KMS-11 (cell line): ENCODE measurements around the gene CELF4.

Source experiments
- H2AFZ ChIP-seq: fragments of 200-600 bp; sonication (generic); 2 replicates; pipeline ENCODE4 v1.6.1; 2016; ENCODE audit warnings: antibody characterized with exemption, mixed run types, low read depth
- H3K27ac ChIP-seq: fragments of 200-600 bp; sonication (generic); 2 replicates; pipeline ENCODE4 v1.6.1; 2016; ENCODE audit warnings: mild to moderate bottlenecking, mixed run types
- H3K27me3 ChIP-seq: fragments of 200-600 bp; sonication (generic); 2 replicates; pipeline ENCODE4 v1.6.1; 2017; ENCODE audit warnings: mild to moderate bottlenecking, low read depth, mixed run types, moderate library complexity; ENCODE audit not compliant: insufficient read depth
- H3K36me3 ChIP-seq: fragments of 200-600 bp; sonication (generic); 2 replicates; pipeline ENCODE4 v1.6.1; 2017; ENCODE audit warnings: mild to moderate bottlenecking, mixed run types; ENCODE audit not compliant: insufficient read depth
- H3K4me1 ChIP-seq: fragments of 200-600 bp; sonication (generic); 2 replicates; pipeline ENCODE4 v1.6.1; 2016; ENCODE audit warnings: mild to moderate bottlenecking, low read depth, mixed run types; ENCODE audit not compliant: poor library complexity, severe bottlenecking
- H3K4me2 ChIP-seq: fragments of 200-600 bp; sonication (generic); 2 replicates; pipeline ENCODE4 v1.7.0; 2016; ENCODE audit warnings: mild to moderate bottlenecking, mixed run types
- H3K4me3 ChIP-seq: fragments of 200-600 bp; sonication (generic); IDR thresholded peaks from 2 replicates; pipeline ENCODE4 v1.6.1; 2017; ENCODE audit warnings: low read depth, low read length, mixed read lengths; ENCODE audit not compliant: insufficient read depth
- H3K79me2 ChIP-seq: fragments of 200-600 bp; sonication (generic); 2 replicates; pipeline ENCODE4 v1.6.1; 2016; ENCODE audit warnings: low read depth, mixed run types; ENCODE audit not compliant: insufficient read depth
- H3K9ac ChIP-seq: fragments of 200-600 bp; sonication (generic); 2 replicates; pipeline ENCODE4 v1.6.1; 2016; ENCODE audit warnings: mild to moderate bottlenecking, mixed run types
- H4K20me1 ChIP-seq: fragments of 200-600 bp; sonication (generic); 2 replicates; pipeline ENCODE4 v1.6.1; 2016; ENCODE audit warnings: mild to moderate bottlenecking, mixed run types; ENCODE audit not compliant: insufficient read depth
- TF ChIP-seq, protein P1 (sequence below): fragments of 200-600 bp; sonication (generic); conservative IDR thresholded peaks from 2 replicates; pipeline ENCODE4 v1.6.1; 2017; ENCODE audit warnings: low read depth, mild to moderate bottlenecking, antibody characterized with exemption, low read length, moderate library complexity, mixed read lengths

CELF4 gene

DNA sequence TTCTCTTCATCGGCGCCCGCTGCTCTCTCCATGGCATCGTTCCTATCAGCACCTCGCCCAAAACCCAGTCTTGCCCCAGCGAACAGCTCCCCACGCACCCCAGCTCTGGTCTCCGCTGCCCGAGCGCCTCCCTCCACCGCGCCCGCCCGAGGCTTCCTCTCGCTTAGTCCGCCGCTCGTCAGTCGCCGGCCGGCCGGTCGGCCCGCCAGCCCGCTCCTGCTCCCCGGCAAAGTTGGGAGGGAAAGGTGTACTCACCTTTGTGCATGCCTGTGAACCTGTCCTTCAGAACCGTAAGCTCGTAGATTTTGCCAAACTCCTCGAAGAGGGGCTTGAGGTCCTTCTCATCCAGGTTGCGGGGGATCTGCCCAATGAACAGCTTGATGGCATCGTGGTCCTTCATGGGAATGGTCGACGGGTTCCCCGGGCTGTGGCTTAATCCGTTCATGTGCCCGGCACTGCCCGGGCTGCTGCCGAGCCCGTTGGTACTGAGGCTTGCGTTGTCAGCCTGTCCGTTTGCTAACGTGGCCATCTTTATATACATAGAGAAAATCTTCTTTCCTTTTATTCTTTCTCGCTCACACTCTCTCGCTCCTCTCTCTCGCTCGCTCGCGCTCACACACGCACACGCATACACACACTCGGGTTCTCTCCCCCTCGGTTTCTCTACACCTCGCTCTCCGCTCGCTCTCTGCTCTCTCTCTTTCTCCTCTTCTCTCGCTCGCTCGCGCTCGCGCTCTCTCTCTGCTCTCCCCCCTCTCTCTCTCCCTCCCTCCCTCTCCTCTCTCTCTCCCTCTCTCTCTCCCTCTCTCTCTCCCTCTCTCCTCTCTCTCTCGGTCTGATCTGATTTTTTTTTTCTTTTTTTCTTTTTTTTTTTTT, at the start of gene CELF4:
CELF4 (minus strand) TSS at position 698 of the 876 bp plus-strand sequence.
- no peak within 1 kb of the TSS for H3K9ac ChIP-seq
- peak within 1 kb of the TSS; percentile 54 for H2AFZ ChIP-seq
- H3K4me3 ChIP-seq, result no peak within 1 kb of the TSS
- H3K36me3 ChIP-seq, result no peaks in the 10 kb centered on the region
- no peaks in the 10 kb centered on the region for H3K79me2 ChIP-seq
- H3K4me1 ChIP-seq, result no peaks in the 10 kb centered on the region
- no peaks in the 10 kb centered on the region for H4K20me1 ChIP-seq
- no peaks in the 10 kb centered on the region for H3K27me3 ChIP-seq
- H3K27ac ChIP-seq, result no peak within 1 kb of the TSS
- TF ChIP-seq, protein P1, sequence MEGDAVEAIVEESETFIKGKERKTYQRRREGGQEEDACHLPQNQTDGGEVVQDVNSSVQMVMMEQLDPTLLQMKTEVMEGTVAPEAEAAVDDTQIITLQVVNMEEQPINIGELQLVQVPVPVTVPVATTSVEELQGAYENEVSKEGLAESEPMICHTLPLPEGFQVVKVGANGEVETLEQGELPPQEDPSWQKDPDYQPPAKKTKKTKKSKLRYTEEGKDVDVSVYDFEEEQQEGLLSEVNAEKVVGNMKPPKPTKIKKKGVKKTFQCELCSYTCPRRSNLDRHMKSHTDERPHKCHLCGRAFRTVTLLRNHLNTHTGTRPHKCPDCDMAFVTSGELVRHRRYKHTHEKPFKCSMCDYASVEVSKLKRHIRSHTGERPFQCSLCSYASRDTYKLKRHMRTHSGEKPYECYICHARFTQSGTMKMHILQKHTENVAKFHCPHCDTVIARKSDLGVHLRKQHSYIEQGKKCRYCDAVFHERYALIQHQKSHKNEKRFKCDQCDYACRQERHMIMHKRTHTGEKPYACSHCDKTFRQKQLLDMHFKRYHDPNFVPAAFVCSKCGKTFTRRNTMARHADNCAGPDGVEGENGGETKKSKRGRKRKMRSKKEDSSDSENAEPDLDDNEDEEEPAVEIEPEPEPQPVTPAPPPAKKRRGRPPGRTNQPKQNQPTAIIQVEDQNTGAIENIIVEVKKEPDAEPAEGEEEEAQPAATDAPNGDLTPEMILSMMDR, result no peak
- H3K4me2 ChIP-seq, result peak within 1 kb of the TSS; percentile 54

DNA sequence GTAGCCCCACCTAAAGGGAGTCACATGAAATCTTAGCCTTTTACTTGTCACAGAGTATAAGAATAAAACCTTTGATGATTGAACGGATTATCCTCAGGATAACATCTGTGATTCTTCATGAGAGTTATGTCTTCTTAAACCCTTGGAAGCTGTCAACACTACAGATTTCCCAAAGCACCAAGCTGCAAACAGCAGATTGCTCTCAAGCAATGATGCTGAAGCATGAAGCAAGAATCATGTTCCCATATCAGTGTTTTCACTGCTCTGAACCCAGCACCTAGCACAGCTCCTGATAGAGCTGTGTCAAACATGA, 47.6 kb upstream of the CELF4 start:
- Histone ChIP-seq H3K27me3 (no peaks in the 10 kb centered on the region), H3K36me3 (no peaks in the 10 kb centered on the region), H3K27ac (no peak overlapping the region), H2AFZ (no peak overlapping the region), H3K9ac (no peak overlapping the region), H3K4me1 (no peaks in the 10 kb centered on the region), H3K79me2 (no peaks in the 10 kb centered on the region), H3K4me2 (no peak overlapping the region), H4K20me1 (no peaks in the 10 kb centered on the region), H3K4me3 (no peak overlapping the region)
- TF ChIP-seq, protein P1, result no peak

DNA sequence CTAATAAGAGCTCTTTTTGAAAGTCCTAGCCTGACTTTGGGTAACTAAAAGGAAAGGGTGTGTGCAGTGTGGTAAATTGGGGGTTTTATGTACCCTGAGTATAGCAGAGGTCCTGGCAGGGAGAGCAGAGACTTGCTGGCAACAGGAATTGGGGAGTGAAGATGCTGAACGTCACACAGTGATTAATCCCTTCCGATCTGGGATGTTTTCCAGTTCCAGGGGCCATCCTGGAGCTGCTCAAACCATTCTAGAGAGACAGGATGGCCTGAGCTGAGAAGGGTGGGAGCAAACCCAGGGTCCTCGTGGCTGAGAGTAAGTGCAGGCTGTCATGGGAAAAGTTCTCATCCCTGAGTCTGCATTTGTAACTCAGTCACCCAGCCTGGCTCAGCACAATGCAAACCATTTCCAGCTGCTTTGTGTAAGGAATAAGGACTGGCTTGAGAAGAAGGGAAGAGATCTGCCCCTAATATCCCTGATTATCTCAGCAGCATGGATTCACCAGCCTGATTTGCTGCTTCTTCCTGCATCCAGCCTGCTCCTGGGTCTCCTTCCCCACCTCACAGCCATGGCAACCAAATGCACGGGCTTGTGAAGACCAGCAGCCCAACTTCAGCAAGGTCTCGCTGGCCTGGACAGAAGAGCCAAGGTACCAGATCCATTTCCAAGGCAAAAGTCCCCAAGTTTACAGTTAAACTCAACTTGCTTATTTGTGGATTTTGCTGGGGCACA, 47.1 kb upstream of the CELF4 start:
- no peaks in the 10 kb centered on the region for H3K79me2 ChIP-seq
- no peak overlapping the region for H3K9ac ChIP-seq
- no peaks in the 10 kb centered on the region for H3K27me3 ChIP-seq
- no peak overlapping the region for H3K4me2 ChIP-seq
- TF ChIP-seq, protein P1, result no peak
- H3K36me3 ChIP-seq, result no peaks in the 10 kb centered on the region
- H3K27ac ChIP-seq, result no peak overlapping the region
- H3K4me1 ChIP-seq, result no peaks in the 10 kb centered on the region
- no peak overlapping the region for H2AFZ ChIP-seq
- H3K4me3 ChIP-seq, result no peak overlapping the region
- H4K20me1 ChIP-seq, result no peaks in the 10 kb centered on the region

DNA sequence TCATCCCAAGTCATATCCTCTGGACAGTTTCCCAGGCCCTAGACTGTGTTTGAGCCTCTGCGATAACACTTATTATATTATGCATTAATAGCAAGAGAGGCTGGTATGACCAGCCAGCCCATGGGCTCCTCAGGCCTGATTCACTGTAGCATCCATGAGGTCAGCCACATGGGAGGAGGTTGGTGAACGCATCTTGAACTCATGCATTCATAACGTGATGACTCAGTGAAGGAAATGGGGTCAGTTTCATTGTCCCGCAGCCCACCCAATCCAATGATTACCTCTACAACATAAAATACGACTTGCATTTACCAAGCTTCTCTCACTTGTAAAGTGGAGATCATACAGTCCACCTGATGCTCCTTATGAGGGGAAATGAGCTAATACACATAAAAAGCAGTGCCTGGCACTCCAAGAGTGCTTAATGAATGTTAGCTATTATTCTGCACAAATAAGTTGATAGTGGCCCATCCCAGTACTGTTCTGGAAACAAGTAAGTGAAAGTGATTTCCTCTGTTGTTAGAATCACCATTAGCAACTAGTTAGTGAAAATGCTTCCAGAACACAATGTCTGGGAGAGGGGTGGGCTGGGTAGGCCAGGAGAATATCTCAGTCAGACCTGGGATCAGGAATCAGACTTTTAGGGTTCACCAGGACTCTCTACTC, 46.1 kb upstream of the CELF4 start:
- Histone ChIP-seq H3K36me3 (no peaks in the 10 kb centered on the region), H3K4me2 (no peak overlapping the region), H3K4me3 (no peak overlapping the region), H3K4me1 (no peaks in the 10 kb centered on the region), H3K27ac (no peak overlapping the region), H3K79me2 (no peaks in the 10 kb centered on the region), H3K9ac (no peak overlapping the region), H2AFZ (no peak overlapping the region), H4K20me1 (no peaks in the 10 kb centered on the region), H3K27me3 (no peaks in the 10 kb centered on the region)
- TF ChIP-seq, protein P1, result no peak
